GM19468 (cell line): ENCODE results near the gene AGBL4.

Experiments used
- ATAC-seq: cut with Tn5 transposase; IDR thresholded peaks from one replicate; pipeline ENCODE4 v1.9.1; 2021; ENCODE audit warnings: mild to moderate bottlenecking, moderate library complexity, moderate number of reproducible peaks; ENCODE audit not compliant: unreplicated experiment; ENCODE audit errors: extremely low read depth

The AGBL4 gene

DNA sequence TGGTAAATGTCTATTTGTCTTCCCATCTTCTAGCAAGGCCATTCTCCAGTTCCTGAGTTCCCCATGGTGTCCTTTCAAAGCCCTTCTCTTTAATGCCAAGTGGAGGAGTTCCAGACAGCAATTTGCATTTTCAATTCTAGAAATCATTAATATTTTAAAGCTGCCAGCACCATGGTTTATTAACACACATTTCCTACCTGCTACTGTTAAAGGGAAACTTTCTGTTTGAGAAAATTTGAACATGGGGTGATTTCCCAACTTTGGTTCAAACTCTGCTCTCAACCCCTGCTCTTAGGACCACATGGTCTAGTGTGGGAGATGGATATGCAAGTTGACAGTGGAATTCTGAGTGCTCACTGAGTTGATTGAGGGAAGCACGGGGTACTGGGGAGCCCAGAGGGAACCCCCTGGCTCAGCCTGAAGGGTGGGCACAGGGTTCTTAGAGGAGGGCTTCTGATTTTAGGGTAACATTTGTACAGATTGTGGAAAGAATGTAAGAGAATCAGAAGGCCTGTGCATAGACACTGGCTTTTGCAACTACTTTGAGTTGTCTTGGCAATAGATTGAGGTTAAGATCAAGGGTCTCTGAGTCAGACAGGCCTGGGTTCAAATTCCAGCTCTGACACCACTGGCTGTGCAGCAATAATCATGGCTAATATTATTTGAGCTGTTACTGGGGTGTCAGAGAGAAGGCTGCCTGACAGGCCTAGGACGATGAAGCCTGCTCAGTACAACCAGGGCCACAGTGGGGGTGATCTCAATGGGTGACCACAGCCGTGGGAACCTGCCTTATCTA lies 1344.8 kb downstream of the AGBL4 start:
- no peak for ATAC-seq

DNA sequence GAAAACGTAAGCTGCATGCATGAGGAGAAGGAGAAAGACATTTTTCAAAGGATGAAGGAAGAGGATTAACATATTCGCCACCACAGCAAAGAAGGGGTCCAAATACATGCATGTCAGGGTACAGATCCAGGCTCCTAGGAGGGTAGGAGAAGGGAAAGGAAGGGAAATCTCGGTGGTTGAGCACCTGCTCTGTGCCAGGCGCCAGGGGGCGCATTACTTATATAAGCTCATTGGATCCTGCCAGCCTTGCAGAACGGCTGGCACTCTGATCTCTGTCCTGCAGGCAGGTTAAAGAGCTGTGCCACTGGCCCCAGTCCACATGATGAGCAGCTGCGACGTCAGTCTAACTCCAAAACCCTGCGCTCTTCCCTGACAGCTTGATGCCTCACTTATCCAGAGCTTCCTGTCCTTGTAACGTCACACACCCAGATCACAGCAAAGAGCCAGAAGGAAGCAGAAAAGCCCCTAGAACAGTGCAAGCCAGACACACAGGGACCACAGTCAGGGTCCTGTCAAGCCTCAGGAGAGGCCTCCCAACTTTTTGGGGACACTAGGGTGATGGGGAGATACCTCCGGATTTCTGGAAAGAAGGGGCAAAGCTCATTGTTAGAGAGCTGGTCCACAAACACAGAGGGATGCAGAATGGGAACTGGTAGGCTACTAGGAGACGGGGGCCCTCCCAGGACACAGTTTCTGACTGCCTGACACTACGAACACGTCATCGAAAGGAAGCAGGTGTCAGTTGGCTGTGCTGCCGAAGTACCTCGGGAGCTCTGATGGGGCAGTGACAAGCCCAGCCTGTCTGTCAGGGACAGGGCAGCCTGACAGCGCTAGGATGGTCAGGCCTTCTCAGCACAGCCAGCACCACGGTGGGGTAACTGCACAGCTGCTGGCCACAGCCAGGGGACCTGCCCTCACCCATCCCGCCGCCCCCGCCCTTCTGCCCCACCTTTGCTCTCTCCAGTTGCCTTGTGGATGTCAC lies 1346.2 kb downstream of the AGBL4 start:
- ATAC-seq: no peak

DNA sequence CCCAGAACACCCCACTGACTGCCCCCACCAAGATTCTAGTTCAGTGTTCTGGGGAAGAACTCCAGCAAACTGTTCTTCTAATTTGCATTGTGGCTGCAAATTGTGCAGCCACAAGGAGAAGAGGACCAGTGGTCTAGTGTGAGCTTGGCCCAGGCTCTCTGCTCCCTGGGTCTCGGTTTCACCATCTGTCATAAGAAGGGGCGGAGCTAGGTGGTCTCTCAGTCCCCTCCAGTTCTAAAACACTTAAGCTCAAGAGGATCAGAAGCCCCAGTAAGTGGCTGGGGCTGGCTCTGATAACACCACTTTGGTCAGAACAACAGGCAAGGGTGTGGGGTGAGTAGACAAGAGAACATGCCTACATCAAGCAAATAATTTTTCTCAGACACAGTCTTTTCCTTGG lies 1346.9 kb downstream of the AGBL4 start:
- ATAC-seq: no peak

DNA sequence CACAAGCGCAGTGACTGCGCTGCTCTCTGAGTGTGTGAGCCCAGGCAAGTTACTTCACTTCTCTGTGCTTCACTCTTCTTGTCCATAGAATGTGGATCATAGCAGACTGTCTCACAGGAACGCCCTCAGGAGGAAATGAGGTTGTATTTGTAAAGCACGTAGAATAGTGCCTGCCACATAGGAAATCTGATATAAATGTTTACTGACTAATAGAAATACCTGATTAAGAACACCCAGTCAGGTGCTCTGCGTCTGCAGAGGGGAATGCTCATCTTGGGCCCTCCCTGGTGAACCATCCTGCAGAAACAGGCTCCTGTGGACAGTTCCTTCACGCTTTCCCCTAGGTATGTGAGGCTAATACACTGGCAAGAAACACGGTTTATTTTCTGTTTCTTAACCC lies 1347.4 kb downstream of the AGBL4 start:
- ATAC-seq: no peak

DNA sequence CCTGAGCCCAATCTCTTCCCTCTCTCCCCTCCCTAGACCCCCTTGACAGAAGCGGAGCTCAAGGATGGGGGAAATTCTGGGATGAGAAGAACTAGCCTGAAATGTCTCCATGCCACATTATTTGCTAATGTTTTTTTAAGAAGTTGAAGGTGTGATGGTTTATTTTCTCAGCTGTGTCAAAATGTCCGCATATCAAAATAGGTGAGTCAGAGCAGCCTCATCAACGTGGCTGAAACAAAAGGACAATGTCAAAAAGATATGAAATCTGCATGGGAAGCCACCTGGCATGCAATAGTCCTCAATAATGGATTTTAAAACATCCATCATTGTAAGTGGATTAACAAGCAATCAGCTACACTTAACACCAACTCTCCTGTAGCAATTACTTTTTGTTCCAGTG lies 1348.5 kb downstream of the AGBL4 start:
- ATAC-seq: no peak

DNA sequence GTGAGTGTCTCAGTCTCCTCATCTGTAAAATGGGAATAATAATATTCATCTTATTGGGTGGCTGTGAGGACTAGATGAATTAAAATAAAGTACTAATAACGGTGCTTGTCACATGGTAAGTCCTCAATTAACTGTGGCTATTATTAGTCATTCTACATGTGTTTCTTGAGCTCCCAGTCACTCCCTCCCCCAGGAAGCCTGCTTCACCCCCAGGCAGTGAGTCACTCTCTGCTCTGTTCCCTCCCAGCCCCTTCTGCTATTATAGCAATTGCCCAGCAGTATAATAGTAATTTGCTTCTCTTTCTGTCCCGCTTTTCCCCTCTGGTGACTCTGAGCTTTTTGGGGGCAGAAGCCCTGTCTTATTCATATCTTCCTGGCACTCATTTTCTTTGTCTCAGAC lies 1349.1 kb downstream of the AGBL4 start:
- ATAC-seq: no peak

DNA sequence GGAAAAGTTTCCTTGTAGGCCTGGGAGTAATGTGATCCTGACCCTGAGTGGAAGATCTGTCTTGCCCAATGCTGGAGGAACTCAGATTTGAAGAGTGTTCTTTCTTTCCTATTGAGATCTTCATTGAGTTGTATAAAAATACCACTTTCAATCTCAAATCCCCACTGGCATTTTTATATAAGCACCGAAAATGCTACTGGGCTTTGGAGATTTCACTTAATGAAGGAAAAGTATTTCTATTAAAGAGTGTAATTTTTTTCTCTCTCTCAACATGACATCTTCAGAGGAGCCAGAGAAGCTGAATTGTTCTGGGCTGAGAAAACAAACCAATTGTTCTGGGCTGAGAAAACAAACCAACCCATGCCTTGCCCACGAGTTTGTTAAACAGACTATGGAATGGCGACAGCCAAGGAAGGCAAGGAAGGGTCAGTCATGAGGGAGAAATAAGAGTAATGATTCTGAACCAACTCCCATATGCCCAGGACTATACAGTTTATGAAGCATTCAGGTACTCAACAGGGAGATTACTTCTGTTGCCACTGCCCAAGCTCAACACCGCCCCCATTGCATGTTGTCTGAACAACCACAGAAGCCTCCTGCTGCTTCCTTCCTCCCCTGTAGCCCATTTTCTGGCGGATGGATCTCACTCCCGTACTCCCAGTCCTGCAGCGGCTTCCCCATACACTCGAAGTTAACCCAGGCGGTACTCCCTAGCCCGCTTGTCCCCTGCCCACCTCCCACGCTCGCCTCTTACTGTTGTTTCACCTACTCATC lies 1350.2 kb downstream of the AGBL4 start:
- ATAC-seq: no peak

DNA sequence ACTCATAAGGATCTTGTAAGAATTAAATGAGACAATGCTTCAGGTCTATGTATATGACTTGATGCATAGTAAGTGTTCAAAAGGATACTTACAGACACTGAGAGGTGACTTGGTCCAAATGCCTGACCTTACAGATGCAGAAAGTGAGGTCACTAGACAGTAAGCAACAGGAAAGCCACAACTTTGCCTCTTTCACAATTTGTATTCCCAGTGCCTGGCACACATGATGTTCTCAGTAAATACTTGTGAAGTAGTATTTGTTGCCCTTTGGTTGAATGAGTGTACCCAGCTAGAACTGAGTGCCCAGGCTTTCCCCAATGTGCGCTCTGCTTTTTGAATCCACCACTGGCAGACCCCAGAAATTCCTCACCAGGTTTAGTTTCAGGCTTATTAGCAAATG lies 1352.2 kb downstream of the AGBL4 start:
- no peak for ATAC-seq

DNA sequence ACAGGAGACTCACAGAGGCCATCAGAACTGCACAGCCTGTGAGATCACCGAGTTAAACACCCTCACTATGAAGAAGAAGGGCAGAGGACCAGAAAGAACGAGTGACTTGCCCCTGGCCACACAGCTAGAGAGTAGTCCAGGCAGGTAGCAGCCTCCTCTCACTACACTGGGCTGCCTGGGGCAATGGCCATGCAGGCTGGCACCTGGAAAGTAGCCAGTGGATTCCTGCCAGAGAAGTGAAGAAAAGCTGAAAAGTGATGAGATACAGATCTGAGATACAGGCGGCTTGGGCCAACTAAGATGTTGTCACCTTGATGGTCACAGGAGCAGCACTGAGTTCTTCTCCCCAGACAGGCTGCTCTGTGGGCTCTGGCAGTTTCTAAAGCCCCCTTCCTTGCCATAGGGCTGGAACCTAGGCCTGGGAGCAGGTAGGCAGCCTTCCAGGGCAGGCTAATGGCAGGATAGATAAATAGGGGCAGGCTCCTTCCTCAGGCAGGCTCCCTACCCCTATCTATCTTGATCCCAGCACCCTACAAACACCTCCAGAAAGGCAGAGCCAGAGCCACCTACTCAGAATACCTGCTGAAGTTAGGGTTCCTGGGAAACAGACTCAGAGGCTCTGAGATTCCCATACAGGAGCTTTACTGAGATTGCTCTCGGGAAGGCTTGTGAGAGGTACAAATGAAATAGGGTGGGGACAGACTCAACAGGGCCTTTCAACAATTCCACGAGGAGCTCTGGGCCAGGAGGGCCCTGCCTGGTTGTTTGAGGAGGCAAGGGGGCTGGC lies 1353.3 kb downstream of the AGBL4 start:
- ATAC-seq: no peak

DNA sequence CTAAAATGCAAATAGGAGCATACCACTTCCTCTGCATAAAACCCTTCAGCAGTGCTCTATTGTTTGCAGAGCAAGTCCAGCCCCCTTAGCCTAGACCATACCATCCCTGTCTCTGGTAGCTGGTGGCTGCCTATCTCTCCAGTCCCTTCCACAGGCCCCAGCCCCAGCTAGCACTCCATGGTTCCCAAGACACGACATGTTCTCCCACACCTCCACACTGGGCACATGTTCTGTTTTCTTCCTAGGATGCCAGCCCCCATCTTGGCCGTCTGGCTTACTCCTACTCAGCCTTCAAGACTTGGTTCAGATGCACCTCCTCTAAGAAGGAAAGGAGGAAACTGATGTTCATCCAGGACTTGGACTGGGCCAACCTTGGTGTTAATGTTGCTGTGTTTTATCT lies 1355.4 kb downstream of the AGBL4 start:
- no peak for ATAC-seq

DNA sequence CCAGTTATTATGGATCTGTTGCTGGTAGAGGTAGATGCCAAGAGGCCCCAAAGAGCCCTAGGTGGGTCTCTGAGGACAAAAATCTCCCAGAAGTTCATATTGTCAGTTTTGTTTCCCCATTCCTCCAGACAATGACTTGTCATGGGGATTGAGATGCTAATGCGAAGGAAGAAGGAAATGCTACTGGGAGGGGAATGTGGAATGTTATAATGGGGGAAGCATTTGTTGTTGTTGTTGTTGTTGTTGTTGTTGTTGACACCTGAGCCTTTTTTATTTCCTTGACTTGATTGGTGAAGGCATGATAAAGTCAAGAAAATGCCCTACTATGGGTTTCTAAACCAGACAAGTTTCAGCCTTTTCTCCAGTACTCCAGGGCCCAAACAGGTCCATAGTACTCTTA lies 1356.0 kb downstream of the AGBL4 start:
- no peak for ATAC-seq

DNA sequence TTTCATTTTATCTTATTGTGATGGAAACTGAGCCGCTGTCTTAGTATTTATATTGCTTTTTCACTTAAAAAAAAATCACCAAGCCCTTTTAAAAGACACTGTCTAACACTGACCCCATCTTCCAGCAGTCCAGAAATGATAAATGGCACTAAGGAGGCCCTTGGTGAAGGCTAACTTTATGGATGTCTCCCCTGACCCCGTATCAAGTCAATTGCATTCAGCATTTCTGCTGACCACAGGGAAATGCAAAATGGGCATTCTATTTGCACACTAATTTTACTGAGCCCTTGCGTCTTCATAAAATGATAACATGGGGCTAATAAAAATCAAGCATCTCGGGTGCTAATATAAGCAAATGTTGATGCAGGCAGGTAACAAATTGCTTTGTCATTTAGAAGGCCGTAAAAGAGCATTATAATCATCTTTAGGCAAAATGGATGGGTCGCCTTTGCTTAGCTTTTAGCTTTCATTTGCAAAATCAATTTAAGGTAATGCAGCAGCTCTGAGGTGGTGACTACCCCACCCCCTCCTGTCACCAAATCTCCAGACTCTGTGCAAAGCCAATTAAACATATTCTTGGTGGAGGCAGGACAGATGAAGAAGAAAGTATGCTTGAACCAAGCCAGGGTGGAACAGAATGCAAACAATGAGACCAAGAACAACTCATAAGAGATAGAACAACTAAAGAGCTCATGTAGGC lies 1357.9 kb downstream of the AGBL4 start:
- ATAC-seq: no peak

DNA sequence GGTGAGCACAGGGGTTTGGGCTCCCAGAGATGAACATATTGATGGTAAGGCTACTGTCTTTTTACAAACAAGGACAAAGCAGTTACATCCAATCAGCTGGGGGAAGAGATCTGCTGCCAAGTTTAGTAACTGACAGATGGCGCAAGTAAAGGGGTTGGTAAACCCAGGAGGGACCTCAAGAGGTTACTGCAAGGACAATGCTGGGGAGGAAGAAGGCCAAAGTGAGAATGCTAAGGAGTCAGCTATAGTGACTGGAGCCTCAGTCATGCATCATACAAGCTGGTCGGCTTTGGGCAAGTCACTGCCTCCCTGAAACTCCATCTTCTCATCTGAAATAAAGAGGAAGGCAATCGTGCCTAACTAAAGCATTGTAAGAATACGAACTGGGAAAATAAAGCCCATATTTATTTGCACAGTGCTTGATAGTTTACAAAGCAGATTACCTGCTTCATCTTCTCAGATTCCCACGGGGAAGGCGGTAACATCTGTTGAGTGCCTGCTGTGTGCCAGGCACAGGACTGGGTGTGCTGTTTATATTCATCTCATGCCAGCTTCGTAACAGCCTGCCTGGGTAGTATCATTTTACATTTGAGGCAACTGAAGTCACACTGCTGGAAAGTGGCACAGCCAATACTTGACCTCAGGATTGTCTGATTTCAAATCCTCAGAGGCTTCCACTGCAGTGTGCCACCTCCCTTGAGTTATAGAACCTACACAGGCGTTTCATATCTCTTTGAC lies 1361.9 kb downstream of the AGBL4 start:
- ATAC-seq: no peak

DNA sequence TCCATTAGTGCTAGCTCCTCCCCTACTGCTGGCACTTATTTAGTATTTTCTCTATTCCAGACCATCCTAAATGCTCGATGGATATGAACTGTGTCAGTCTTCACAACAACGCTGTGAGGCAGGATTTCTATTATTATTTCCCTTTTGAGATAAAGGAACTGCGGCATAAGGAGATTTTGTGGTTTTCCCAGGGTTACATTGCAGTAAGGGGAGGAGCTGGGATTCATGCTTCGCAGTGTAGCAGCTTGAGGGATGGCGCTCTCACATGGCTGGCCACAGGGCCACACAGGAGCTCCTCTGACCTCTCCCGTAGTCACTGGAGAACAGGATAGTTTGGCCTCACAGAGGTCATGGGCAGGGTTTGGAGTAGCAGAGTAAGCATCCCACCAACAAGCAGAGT lies 1364.0 kb downstream of the AGBL4 start:
- no peak for ATAC-seq

DNA sequence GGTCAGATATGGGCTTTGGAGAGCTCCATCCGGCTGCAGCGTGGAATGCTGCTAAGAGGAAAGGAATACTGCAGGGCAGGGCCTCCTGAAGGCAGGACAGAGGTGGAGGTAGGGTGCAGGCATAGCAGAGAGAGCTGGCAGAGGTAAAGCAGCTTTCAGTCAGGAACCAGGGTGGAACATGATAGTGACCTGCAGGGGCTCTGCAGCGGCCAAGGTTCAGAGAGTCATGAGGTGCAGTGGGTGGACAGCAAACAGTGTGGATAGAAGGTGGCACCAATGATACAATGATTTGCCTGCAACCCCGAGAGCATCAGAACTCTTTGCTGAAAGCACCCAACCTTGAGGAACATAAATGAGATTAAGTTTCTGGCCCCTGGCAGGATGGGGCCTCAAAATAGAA lies 1366.3 kb downstream of the AGBL4 start:
- ATAC-seq: no peak

DNA sequence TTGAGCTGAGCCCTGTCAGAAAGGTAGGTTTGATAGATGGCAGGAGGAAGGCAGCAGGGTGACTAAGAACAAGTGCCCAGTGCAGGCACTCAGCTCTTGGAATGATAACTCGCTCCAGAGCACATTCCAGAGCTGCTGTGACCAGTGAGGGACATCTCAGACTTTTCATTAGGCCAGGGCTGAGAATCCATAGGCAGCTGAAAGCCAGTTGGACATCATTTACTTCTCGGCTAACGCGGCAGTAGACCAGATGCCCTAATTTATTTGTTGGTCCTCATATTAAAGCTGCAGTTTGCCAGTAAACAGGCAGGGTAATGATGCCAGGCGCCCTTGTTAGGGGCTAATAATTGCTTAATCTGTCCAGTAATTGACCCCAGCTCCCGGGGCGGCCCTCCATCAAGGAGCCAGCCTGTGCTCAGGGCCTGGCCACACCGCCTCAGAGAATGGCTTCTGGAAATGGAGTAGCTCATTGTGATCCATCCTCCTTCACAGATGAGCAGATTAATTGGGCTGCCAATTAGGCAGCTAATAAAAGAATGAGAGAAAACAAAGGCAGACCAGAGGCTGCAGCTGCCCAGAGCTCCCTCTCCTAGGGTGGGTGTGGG lies 1369.0 kb downstream of the AGBL4 start:
- ATAC-seq: no peak

DNA sequence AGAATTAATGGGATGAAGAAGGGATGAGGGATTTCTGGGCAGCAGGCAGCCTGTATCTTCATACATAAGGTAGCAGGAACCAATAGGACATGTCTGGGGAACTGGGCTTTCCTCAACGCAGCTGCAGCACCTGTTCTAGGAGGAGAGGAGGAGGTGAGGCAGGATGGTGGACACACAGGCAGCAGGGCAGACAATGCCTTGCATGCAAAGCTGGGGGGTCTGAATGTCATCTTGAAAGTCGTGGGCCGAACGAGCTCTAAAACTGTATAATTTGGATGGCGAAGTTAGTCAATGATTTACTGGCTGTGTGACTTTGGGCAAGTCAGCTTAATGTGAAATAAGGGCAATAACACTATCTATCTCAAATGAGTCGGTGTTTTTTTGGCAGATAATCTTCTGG lies 1371.4 kb downstream of the AGBL4 start:
- no peak for ATAC-seq

DNA sequence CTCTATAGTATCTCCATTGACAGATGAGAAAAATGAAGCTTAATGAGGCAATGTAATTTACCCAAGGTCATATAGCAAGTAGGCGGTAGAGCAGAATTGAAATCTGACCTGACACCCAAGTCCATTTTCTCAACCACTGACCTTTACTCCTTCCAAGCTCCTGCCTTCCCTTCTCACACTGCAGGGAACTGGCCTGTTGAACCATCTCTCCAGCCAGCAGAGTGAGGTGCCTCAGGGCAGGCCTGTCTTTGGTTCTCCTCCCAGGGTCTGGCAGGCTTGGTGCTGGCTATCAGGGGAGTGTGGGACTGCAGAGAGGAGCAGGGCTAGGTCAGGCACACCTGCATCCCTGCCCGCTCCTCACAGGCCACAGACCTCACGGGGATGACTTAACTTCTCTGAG lies 1373.9 kb downstream of the AGBL4 start:
- no peak for ATAC-seq
